GM23338 (cell line): ENCODE measurements around the gene KISS1R. TPM values are rescaled to one million over a fixed set of nuclear protein-coding genes. Genes with fewer than 3 reads are reported as not detected.

Experiments
- ATAC-seq: fragments of 200-7000 bp; cut with Tn5 transposase; 3 replicates; pipeline ENCODE4 v1.9.1; 2020
- DNase-seq: peaks from one replicate; pipeline ENCODE4 v3.0.0-alpha.2; 2015; ENCODE audit warnings: low spot score
- H2AFZ ChIP-seq: fragments of 200-600 bp; sonication (generic); 2 replicates; pipeline ENCODE4 v1.8.0; 2016; ENCODE audit warnings: antibody characterized with exemption, mild to moderate bottlenecking, moderate library complexity
- H3F3A ChIP-seq: fragments of 200-600 bp; sonication (generic); replicated peaks from 2 replicates; pipeline ENCODE4 v1.8.0; 2017; ENCODE audit warnings: antibody characterized with exemption, mixed run types, low read depth
- H3K27ac ChIP-seq: fragments of 200-600 bp; sonication (generic); 2 replicates; pipeline ENCODE4 v1.6.1; 2016; ENCODE audit warnings: low read depth
- H3K27me3 ChIP-seq: fragments of 200-600 bp; sonication (generic); 2 replicates; pipeline ENCODE4 v1.8.0; 2016; ENCODE audit warnings: mild to moderate bottlenecking, mixed run types, moderate library complexity; ENCODE audit not compliant: insufficient read depth
- H3K36me3 ChIP-seq: fragments of 200-600 bp; sonication (generic); 2 replicates; pipeline ENCODE4 v1.8.0; 2016; ENCODE audit warnings: mild to moderate bottlenecking; ENCODE audit not compliant: insufficient read depth
- H3K4me1 ChIP-seq: fragments of 200-600 bp; sonication (generic); 2 replicates; pipeline ENCODE4 v1.8.0; 2016; ENCODE audit warnings: mild to moderate bottlenecking, moderate library complexity; ENCODE audit not compliant: insufficient read depth
- H3K4me2 ChIP-seq: fragments of 200-600 bp; sonication (generic); 2 replicates; pipeline ENCODE4 v1.7.1; 2017; ENCODE audit warnings: mixed run types
- H3K4me3 ChIP-seq: fragments of 200-600 bp; sonication (generic); 2 replicates; pipeline ENCODE4 v1.6.1; 2016; ENCODE audit warnings: mixed run types
- H3K79me2 ChIP-seq: fragments of 200-600 bp; sonication (generic); replicated peaks from 2 replicates; pipeline ENCODE4 v1.8.0; 2017; ENCODE audit warnings: mild to moderate bottlenecking; ENCODE audit not compliant: insufficient read depth
- H3K9me2 ChIP-seq: fragments of 200-600 bp; sonication (generic); 2 replicates; pipeline ENCODE4 v1.8.0; 2017; ENCODE audit not compliant: insufficient read depth
- H4K20me1 ChIP-seq: fragments of 200-600 bp; sonication (generic); replicated peaks from 2 replicates; pipeline ENCODE4 v1.8.0; 2017; ENCODE audit warnings: mild to moderate bottlenecking; ENCODE audit not compliant: insufficient read depth
- H3K27ac Mint-ChIP-seq: 2 replicates; pipeline ENCODE4 v1.8.0; 2020; ENCODE audit warnings: inconsistent platforms, mild to moderate bottlenecking, moderate library complexity, mixed read lengths
- H3K27me3 Mint-ChIP-seq: 3 replicates; pipeline ENCODE4 v1.8.0; 2022; ENCODE audit warnings: low read depth, mild to moderate bottlenecking, moderate library complexity, mixed read lengths, inconsistent platforms; ENCODE audit not compliant: insufficient read depth, poor library complexity
- H3K36me3 Mint-ChIP-seq: 3 replicates; pipeline ENCODE4 v1.8.0; 2021; ENCODE audit warnings: low read depth, mild to moderate bottlenecking, inconsistent platforms, moderate library complexity, mixed read lengths
- H3K4me1 Mint-ChIP-seq: 3 replicates; pipeline ENCODE4 v1.8.0; 2020; ENCODE audit warnings: mild to moderate bottlenecking, inconsistent platforms, mixed read lengths
- H3K4me3 Mint-ChIP-seq: 3 replicates; pipeline ENCODE4 v1.8.0; 2021; ENCODE audit warnings: moderate library complexity, mild to moderate bottlenecking, inconsistent platforms, mixed read lengths
- H3K9me3 Mint-ChIP-seq: 3 replicates; pipeline ENCODE4 v1.8.0; 2020; ENCODE audit warnings: moderate library complexity, mild to moderate bottlenecking, inconsistent platforms, mixed read lengths
- CREB1 ChIP-seq: fragments of 250-450 bp; sonication (Bioruptor Pico); IDR thresholded peaks from 2 replicates; pipeline ENCODE4 v1.5.0; 2020; ENCODE audit warnings: low read depth, mild to moderate bottlenecking, moderate library complexity
- EZH2 ChIP-seq: fragments of 200-600 bp; sonication (generic); IDR thresholded peaks from one replicate; pipeline ENCODE4 v1.8.0; 2017; ENCODE audit warnings: antibody characterized with exemption, mild to moderate bottlenecking, low read depth; ENCODE audit not compliant: unreplicated experiment
- EZH2phosphoT487 ChIP-seq: fragments of 200-600 bp; sonication (generic); IDR thresholded peaks from one replicate; pipeline ENCODE4 v1.8.1; 2018; ENCODE audit warnings: antibody characterized with exemption; ENCODE audit not compliant: unreplicated experiment
- JUNB ChIP-seq: IDR thresholded peaks from one replicate; pipeline ENCODE4 v1.6.1; 2016; ENCODE audit warnings: antibody characterized with exemption; ENCODE audit not compliant: unreplicated experiment
- NANOG ChIP-seq: IDR thresholded peaks from 2 replicates; pipeline ENCODE4 v1.6.1; 2016; ENCODE audit warnings: antibody characterized with exemption, borderline replicate concordance
- POLR2AphosphoS5 ChIP-seq: IDR thresholded peaks from 2 replicates; pipeline ENCODE4 v1.6.1; 2016; ENCODE audit warnings: antibody characterized with exemption, low read depth
- STAT1 ChIP-seq: IDR thresholded peaks from one replicate; pipeline ENCODE4 v1.6.1; 2016; ENCODE audit warnings: antibody characterized with exemption; ENCODE audit not compliant: unreplicated experiment
- ZNF114 ChIP-seq: fragments of 250-450 bp; sonication (Bioruptor Pico); IDR thresholded peaks from 2 replicates; pipeline ENCODE4 v1.5.0; 2020; ENCODE audit warnings: mild to moderate bottlenecking, moderate library complexity
- ZNF331 ChIP-seq: fragments of 250-450 bp; sonication (Bioruptor Pico); IDR thresholded peaks from 2 replicates; pipeline ENCODE4 v1.5.0; 2020; ENCODE audit warnings: low read depth, mild to moderate bottlenecking, moderate library complexity
- polyA plus RNA-seq: library from polyadenylated mRNA; unstranded; fragments of >200 nt; fragmentation: Nextera tagmentation; extraction: Ambion mirVana; gene quantifications from 2 replicates; pipeline ENCODE4 v1.2.1, GENCODE V29; 2016
- total RNA-seq: library from RNA; depleted of rRNA; stranded (reverse); fragments of >200 nt; shearing (Covaris generic); gene quantifications from 2 replicates; pipeline ENCODE4 v1.2.3, GENCODE V29; 2014
- TF ChIP-seq, protein P1 (sequence below): fragments of 250-450 bp; sonication (Bioruptor Pico); IDR thresholded peaks from 2 replicates; pipeline ENCODE4 v1.5.0; 2020; ENCODE audit warnings: mild to moderate bottlenecking, moderate library complexity
- TF ChIP-seq, protein P2 (sequence below): IDR thresholded peaks from 2 replicates; pipeline ENCODE4 v1.6.1; 2016; ENCODE audit warnings: antibody characterized with exemption
- TF ChIP-seq, protein P3 (sequence below), 2 experiments: fragments of 200-600 bp in 1 of 2; sonication (generic) in 1 of 2; conservative IDR thresholded peaks; 2 replicates each; pipeline versions ENCODE4 v1.5.1 to v1.6.1; 2016 to 2017; ENCODE audit warnings: antibody characterized with exemption in 2 of 2, low read depth in 2 of 2, mild to moderate bottlenecking in 2 of 2, moderate library complexity in 1 of 2
- TF ChIP-seq, protein P4 (sequence below): IDR thresholded peaks from one replicate; pipeline ENCODE4 v1.6.1; 2018; ENCODE audit warnings: antibody characterized with exemption; ENCODE audit not compliant: unreplicated experiment

KISS1R gene
- total and polyA plus RNA-seq, 2 experiments from 2014 or later = 0.78 to 4.0 TPM

DNA sequence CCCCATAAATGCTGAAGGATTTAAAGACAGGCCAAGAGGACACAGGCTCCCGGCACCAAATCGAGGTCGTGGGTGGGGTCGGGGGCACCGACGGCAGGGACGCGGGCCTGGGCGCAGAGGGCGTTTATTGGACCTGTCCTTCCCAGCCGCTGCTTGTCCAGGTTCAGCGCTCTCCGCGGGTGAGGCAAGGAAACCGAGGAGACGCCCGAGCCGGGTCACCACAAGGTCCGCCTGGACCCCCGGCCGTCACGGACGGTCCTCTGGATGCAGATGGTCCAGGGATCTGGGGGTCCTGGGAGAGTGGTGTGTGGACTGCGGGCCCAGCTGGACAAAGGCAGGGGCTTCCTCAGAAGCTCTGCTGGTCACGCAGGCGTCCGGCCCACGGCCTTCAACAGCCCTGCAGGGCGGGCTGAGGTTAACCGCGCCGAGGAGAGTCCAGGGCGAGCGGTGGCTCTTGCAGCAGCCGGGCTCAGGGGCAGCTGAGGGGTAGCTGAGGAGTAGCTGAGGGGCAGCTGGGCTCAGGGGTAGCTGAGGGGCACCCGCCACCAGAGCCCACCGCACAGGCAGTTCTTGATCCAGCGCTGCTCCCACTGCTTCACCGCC is 49.2 kb upstream of the KISS1R start:
- no peak overlapping the region for H3K4me3 Mint-ChIP-seq
- Histone ChIP-seq H3K4me2 (no peak overlapping the region), H3F3A (peaks cover 32% of the 10 kb centered on the region), H3K4me1 (no peaks in the 10 kb centered on the region), H3K27me3 (peaks cover 4% of the 10 kb centered on the region; the same call in 1 of the 2 replicates), H2AFZ (no peak overlapping the region), H3K4me3 (no peak overlapping the region), H3K79me2 (no peaks in the 10 kb centered on the region), H3K9me2 (no peaks in the 10 kb centered on the region), H3K27ac (no peak overlapping the region), H3K36me3 (no peaks in the 10 kb centered on the region), H4K20me1 (peaks cover 9% of the 10 kb centered on the region; the same call in 1 of the 2 replicates)
- H3K9me3 Mint-ChIP-seq = peaks cover 11% of the 10 kb centered on the region
- H3K4me1 Mint-ChIP-seq = peaks cover 5% of the 10 kb centered on the region
- TF ChIP-seq, protein P1, sequence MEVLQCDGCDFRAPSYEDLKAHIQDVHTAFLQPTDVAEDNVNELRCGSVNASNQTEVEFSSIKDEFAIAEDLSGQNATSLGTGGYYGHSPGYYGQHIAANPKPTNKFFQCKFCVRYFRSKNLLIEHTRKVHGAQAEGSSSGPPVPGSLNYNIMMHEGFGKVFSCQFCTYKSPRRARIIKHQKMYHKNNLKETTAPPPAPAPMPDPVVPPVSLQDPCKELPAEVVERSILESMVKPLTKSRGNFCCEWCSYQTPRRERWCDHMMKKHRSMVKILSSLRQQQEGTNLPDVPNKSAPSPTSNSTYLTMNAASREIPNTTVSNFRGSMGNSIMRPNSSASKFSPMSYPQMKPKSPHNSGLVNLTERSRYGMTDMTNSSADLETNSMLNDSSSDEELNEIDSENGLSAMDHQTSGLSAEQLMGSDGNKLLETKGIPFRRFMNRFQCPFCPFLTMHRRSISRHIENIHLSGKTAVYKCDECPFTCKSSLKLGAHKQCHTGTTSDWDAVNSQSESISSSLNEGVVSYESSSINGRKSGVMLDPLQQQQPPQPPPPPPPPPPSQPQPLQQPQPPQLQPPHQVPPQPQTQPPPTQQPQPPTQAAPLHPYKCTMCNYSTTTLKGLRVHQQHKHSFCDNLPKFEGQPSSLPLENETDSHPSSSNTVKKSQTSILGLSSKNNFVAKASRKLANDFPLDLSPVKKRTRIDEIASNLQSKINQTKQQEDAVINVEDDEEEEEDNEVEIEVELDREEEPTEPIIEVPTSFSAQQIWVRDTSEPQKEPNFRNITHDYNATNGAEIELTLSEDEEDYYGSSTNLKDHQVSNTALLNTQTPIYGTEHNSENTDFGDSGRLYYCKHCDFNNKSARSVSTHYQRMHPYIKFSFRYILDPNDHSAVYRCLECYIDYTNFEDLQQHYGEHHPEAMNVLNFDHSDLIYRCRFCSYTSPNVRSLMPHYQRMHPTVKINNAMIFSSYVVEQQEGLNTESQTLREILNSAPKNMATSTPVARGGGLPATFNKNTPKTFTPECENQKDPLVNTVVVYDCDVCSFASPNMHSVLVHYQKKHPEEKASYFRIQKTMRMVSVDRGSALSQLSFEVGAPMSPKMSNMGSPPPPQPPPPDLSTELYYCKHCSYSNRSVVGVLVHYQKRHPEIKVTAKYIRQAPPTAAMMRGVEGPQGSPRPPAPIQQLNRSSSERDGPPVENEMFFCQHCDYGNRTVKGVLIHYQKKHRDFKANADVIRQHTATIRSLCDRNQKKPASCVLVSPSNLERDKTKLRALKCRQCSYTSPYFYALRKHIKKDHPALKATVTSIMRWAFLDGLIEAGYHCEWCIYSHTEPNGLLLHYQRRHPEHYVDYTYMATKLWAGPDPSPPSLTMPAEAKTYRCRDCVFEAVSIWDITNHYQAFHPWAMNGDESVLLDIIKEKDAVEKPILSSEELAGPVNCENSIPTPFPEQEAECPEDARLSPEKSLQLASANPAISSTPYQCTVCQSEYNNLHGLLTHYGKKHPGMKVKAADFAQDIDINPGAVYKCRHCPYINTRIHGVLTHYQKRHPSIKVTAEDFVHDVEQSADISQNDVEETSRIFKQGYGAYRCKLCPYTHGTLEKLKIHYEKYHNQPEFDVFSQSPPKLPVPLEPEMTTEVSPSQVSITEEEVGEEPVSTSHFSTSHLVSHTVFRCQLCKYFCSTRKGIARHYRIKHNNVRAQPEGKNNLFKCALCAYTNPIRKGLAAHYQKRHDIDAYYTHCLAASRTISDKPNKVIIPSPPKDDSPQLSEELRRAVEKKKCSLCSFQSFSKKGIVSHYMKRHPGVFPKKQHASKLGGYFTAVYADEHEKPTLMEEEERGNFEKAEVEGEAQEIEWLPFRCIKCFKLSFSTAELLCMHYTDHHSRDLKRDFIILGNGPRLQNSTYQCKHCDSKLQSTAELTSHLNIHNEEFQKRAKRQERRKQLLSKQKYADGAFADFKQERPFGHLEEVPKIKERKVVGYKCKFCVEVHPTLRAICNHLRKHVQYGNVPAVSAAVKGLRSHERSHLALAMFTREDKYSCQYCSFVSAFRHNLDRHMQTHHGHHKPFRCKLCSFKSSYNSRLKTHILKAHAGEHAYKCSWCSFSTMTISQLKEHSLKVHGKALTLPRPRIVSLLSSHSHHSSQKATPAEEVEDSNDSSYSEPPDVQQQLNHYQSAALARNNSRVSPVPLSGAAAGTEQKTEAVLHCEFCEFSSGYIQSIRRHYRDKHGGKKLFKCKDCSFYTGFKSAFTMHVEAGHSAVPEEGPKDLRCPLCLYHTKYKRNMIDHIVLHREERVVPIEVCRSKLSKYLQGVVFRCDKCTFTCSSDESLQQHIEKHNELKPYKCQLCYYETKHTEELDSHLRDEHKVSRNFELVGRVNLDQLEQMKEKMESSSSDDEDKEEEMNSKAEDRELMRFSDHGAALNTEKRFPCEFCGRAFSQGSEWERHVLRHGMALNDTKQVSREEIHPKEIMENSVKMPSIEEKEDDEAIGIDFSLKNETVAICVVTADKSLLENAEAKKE (CRISPR knock-in tag) = no peak
- TF ChIP-seq CREB1 (CRISPR knock-in tag) = no peak
- no peak for TF ChIP-seq EZH2
- TF ChIP-seq, protein P2, sequence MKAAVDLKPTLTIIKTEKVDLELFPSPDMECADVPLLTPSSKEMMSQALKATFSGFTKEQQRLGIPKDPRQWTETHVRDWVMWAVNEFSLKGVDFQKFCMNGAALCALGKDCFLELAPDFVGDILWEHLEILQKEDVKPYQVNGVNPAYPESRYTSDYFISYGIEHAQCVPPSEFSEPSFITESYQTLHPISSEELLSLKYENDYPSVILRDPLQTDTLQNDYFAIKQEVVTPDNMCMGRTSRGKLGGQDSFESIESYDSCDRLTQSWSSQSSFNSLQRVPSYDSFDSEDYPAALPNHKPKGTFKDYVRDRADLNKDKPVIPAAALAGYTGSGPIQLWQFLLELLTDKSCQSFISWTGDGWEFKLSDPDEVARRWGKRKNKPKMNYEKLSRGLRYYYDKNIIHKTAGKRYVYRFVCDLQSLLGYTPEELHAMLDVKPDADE = no peak
- TF ChIP-seq NANOG = no peak
- TF ChIP-seq POLR2AphosphoS5 = no peak
- TF ChIP-seq STAT1 = no peak
- no peak for TF ChIP-seq ZNF114 (CRISPR knock-in tag)
- TF ChIP-seq, protein P3, sequence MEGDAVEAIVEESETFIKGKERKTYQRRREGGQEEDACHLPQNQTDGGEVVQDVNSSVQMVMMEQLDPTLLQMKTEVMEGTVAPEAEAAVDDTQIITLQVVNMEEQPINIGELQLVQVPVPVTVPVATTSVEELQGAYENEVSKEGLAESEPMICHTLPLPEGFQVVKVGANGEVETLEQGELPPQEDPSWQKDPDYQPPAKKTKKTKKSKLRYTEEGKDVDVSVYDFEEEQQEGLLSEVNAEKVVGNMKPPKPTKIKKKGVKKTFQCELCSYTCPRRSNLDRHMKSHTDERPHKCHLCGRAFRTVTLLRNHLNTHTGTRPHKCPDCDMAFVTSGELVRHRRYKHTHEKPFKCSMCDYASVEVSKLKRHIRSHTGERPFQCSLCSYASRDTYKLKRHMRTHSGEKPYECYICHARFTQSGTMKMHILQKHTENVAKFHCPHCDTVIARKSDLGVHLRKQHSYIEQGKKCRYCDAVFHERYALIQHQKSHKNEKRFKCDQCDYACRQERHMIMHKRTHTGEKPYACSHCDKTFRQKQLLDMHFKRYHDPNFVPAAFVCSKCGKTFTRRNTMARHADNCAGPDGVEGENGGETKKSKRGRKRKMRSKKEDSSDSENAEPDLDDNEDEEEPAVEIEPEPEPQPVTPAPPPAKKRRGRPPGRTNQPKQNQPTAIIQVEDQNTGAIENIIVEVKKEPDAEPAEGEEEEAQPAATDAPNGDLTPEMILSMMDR (conservative IDR thresholded peaks at IDR 0.05; ENCODE audit: low read depth in 2 of 2) = no peak
- no peak for TF ChIP-seq ZNF331
- TF ChIP-seq, protein P4, sequence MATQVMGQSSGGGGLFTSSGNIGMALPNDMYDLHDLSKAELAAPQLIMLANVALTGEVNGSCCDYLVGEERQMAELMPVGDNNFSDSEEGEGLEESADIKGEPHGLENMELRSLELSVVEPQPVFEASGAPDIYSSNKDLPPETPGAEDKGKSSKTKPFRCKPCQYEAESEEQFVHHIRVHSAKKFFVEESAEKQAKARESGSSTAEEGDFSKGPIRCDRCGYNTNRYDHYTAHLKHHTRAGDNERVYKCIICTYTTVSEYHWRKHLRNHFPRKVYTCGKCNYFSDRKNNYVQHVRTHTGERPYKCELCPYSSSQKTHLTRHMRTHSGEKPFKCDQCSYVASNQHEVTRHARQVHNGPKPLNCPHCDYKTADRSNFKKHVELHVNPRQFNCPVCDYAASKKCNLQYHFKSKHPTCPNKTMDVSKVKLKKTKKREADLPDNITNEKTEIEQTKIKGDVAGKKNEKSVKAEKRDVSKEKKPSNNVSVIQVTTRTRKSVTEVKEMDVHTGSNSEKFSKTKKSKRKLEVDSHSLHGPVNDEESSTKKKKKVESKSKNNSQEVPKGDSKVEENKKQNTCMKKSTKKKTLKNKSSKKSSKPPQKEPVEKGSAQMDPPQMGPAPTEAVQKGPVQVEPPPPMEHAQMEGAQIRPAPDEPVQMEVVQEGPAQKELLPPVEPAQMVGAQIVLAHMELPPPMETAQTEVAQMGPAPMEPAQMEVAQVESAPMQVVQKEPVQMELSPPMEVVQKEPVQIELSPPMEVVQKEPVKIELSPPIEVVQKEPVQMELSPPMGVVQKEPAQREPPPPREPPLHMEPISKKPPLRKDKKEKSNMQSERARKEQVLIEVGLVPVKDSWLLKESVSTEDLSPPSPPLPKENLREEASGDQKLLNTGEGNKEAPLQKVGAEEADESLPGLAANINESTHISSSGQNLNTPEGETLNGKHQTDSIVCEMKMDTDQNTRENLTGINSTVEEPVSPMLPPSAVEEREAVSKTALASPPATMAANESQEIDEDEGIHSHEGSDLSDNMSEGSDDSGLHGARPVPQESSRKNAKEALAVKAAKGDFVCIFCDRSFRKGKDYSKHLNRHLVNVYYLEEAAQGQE = no peak
- TF ChIP-seq JUNB = no peak
- TF ChIP-seq EZH2phosphoT487 = no peak
- H3K27me3 Mint-ChIP-seq = peaks cover 30% of the 10 kb centered on the region
- DNase-seq = no peak
- H3K36me3 Mint-ChIP-seq = peaks cover 33% of the 10 kb centered on the region
- ATAC-seq = no peak
- no peak overlapping the region for H3K27ac Mint-ChIP-seq
